ENCODE results near the gene TMCO4.
A peak's percentile ranks its signal among the peaks of the same experiment; 100 is the strongest.

TMCO4 gene

DNA sequence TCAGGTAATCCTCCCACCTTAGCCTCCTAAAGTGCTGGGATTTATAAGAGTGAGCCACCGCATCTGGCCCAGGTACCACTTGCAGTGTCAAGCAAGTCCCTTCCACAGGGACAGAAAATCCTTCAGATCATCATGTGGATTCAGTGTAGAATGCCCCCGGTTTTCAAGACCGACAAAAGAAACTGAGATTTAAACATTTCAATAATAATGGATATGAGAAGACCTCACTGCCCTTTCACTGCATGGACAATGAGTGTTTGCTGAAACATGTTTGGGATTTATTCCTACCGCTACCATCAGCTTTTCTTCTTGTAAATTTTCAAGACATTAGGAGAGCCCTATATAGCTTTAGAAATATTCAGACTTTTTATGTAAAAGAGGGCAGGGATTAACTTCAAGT, 93.6 kb downstream of the TMCO4 start:
- no peak overlapping the region for H2BK120ac ChIP-seq (ENCODE audit: insufficient read depth, low read length, poor library complexity)
- no peaks in the 10 kb centered on the region for H3K27me3 ChIP-seq (ENCODE audit: insufficient read depth, low read length)
- H3K23ac ChIP-seq (ENCODE audit: low read length): no peak overlapping the region
- H2AK5ac ChIP-seq (ENCODE audit: low read length): no peak overlapping the region
- H3K4ac ChIP-seq (ENCODE audit: low read depth, low read length): no peak overlapping the region
- no peak overlapping the region for H3K4me3 ChIP-seq (ENCODE audit: low read depth, low read length)
- H3K14ac ChIP-seq (ENCODE audit: low read length): no peak overlapping the region
- no CpG with 5 or more reads among the region's 4 CpGs for WGBS (ENCODE audit: extremely low coverage, insufficient coverage, insufficient read length)
- no peak overlapping the region for H3K9ac ChIP-seq (ENCODE audit: low read length)
- H3K79me2 ChIP-seq (ENCODE audit: control insufficient read depth, insufficient read depth, low read length, poor library complexity): no peaks in the 10 kb centered on the region
- H2AFZ ChIP-seq (ENCODE audit: insufficient read depth, low read length, poor library complexity): no peak overlapping the region
- no peak overlapping the region for H4K12ac ChIP-seq (ENCODE audit: low read depth, low read length)
- no peak overlapping the region for H4K91ac ChIP-seq (ENCODE audit: low read depth, low read length)
- H3K36me3 ChIP-seq (ENCODE audit: control insufficient read depth in 1 of 2, insufficient read depth in 2 of 2, low read length in 2 of 2): no peaks in the 10 kb centered on the region
- H3K79me1 ChIP-seq (ENCODE audit: low read length): no peaks in the 10 kb centered on the region
- H4K8ac ChIP-seq (ENCODE audit: low read depth, low read length): no peak overlapping the region
- H2BK12ac ChIP-seq (ENCODE audit: low read length): no peak overlapping the region
- H3K27ac ChIP-seq (ENCODE audit: low read depth, low read length): no peak overlapping the region
- H3K18ac ChIP-seq (ENCODE audit: low read length): no peak overlapping the region
- no peak overlapping the region for H3K4me2 ChIP-seq (ENCODE audit: low read length)
- no peak overlapping the region for H2BK5ac ChIP-seq (ENCODE audit: low read depth, low read length, poor library complexity)
- DNase-seq: no peak
- H3K4me1 ChIP-seq (ENCODE audit: control insufficient read depth in 1 of 2, insufficient read depth in 2 of 2, low read length in 2 of 2): peaks cover 3 to 4% of the 10 kb centered on the region in 2 experiments
- H3K9me3 ChIP-seq (ENCODE audit: insufficient read depth, low read depth, low read length): no peaks in the 10 kb centered on the region

DNA sequence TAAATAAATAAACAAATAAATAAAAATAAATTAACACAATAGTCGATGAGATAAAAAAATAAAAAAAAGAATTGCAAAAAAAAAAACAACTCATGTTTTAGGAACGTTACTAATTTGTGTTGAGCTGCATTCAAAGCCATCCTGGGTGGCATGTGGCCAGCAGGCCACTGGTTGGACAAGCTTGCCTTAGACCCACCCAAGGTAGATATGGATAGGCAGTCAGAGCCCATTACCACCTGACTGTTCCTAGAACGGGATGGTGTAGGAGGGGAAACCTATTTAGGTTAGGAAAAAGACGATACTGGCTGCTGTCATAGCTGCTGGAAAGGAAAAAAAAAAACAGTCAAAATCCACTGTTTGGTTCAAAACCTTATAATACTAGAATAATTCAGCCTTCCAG, 94.3 kb downstream of the TMCO4 start:
- no CpG with 5 or more reads among the region's 4 CpGs for WGBS (ENCODE audit: extremely low coverage, insufficient coverage, insufficient read length)
- H3K4ac ChIP-seq (ENCODE audit: low read depth, low read length): no peak overlapping the region

DNA sequence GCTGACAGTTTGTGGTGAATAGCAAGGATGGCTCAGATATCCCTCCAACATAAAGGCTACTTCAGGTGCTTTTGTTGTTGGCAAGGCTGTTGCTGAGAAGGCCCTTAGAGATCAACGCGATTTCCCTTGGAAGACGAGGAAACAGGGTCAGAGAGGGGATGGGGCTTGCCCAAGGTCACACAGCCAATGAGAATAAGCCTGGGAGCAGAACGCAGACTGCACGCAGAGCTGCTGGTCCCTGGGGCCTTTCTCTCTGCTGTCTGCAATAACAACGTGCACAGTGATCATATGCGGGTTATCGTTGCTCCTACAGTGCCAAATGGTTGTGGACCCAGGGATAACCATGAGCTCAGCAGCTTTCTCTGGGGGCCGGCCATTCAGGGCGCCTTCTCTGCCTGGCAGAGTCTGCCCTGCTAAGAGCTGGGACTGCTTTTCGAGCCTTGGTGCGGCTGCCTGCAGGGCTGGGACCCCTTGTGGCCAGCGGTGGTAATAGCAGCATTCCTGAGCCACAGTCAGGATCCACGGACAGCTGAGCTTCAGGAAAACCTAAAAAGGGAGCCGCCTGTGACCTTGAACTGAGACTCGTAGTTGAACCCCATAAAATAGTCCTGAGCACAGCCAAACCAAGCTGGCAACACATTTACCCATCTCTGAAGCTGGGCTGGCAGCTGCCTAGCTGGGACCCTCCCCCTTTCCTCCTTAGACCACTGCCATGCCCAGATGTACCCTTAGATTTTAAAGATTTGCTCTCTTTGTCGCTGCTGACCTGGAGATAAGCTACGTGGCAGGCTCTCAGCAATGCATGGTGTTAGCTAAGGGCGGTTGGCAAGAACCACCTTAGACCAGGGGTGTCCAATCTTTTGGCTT, 95.2 kb downstream of the TMCO4 start:
- Histone ChIP-seq H3K14ac (ENCODE audit: low read length) (no peak overlapping the region), H3K4me3 (ENCODE audit: low read depth, low read length) (no peak overlapping the region), H3K27ac (ENCODE audit: low read depth, low read length) (no peak overlapping the region), H2BK12ac (ENCODE audit: low read length) (no peak overlapping the region), H4K8ac (ENCODE audit: low read depth, low read length) (no peak overlapping the region), H3K4me2 (ENCODE audit: low read length) (peak overlapping the region; percentile 47), H3K23ac (ENCODE audit: low read length) (no peak overlapping the region), H4K12ac (ENCODE audit: low read depth, low read length) (no peak overlapping the region), H3K4ac (ENCODE audit: low read depth, low read length) (no peak overlapping the region), H3K18ac (ENCODE audit: low read length) (no peak overlapping the region), H3K27me3 (ENCODE audit: insufficient read depth, low read length) (no peaks in the 10 kb centered on the region), H3K79me1 (ENCODE audit: low read length) (no peaks in the 10 kb centered on the region), H3K9me3 (ENCODE audit: insufficient read depth, low read depth, low read length) (no peaks in the 10 kb centered on the region), H2AK5ac (ENCODE audit: low read length) (no peak overlapping the region), H3K4me1 (ENCODE audit: control insufficient read depth in 1 of 2, insufficient read depth in 2 of 2, low read length in 2 of 2) (peaks cover 3 to 4% of the 10 kb centered on the region in 2 experiments), H2BK120ac (ENCODE audit: insufficient read depth, low read length, poor library complexity) (no peak overlapping the region), H3K9ac (ENCODE audit: low read length) (no peak overlapping the region), H3K36me3 (ENCODE audit: control insufficient read depth in 1 of 2, insufficient read depth in 2 of 2, low read length in 2 of 2) (no peaks in the 10 kb centered on the region), H2BK5ac (ENCODE audit: low read depth, low read length, poor library complexity) (no peak overlapping the region), H4K91ac (ENCODE audit: low read depth, low read length) (no peak overlapping the region), H2AFZ (ENCODE audit: insufficient read depth, low read length, poor library complexity) (no peak overlapping the region), H3K79me2 (ENCODE audit: control insufficient read depth, insufficient read depth, low read length, poor library complexity) (no peaks in the 10 kb centered on the region)
- DNase-seq: peak; percentile 46 to 79
- WGBS (ENCODE audit: extremely low coverage, insufficient coverage, insufficient read length): no CpG with 5 or more reads among the region's 19 CpGs

More for the DNA sequence above, 94.3 kb downstream of the TMCO4 start:
- Histone ChIP-seq H3K23ac (ENCODE audit: low read length) (no peak overlapping the region), H4K8ac (ENCODE audit: low read depth, low read length) (no peak overlapping the region), H3K79me1 (ENCODE audit: low read length) (no peaks in the 10 kb centered on the region), H2BK12ac (ENCODE audit: low read length) (no peak overlapping the region), H2AK5ac (ENCODE audit: low read length) (no peak overlapping the region), H3K79me2 (ENCODE audit: control insufficient read depth, insufficient read depth, low read length, poor library complexity) (no peaks in the 10 kb centered on the region), H3K9me3 (ENCODE audit: insufficient read depth, low read depth, low read length) (no peaks in the 10 kb centered on the region), H3K9ac (ENCODE audit: low read length) (no peak overlapping the region), H2AFZ (ENCODE audit: insufficient read depth, low read length, poor library complexity) (no peak overlapping the region), H3K14ac (ENCODE audit: low read length) (no peak overlapping the region), H3K4me3 (ENCODE audit: low read depth, low read length) (no peak overlapping the region), H3K4me2 (ENCODE audit: low read length) (no peak overlapping the region), H3K27ac (ENCODE audit: low read depth, low read length) (no peak overlapping the region), H2BK5ac (ENCODE audit: low read depth, low read length, poor library complexity) (no peak overlapping the region), H3K27me3 (ENCODE audit: insufficient read depth, low read length) (no peaks in the 10 kb centered on the region), H3K18ac (ENCODE audit: low read length) (no peak overlapping the region), H2BK120ac (ENCODE audit: insufficient read depth, low read length, poor library complexity) (no peak overlapping the region), H3K4me1 (ENCODE audit: control insufficient read depth in 1 of 2, insufficient read depth in 2 of 2, low read length in 2 of 2) (peaks cover 3 to 4% of the 10 kb centered on the region in 2 experiments), H4K12ac (ENCODE audit: low read depth, low read length) (no peak overlapping the region), H3K36me3 (ENCODE audit: control insufficient read depth in 1 of 2, insufficient read depth in 2 of 2, low read length in 2 of 2) (no peaks in the 10 kb centered on the region), H4K91ac (ENCODE audit: low read depth, low read length) (no peak overlapping the region)
- no peak for DNase-seq

DNA sequence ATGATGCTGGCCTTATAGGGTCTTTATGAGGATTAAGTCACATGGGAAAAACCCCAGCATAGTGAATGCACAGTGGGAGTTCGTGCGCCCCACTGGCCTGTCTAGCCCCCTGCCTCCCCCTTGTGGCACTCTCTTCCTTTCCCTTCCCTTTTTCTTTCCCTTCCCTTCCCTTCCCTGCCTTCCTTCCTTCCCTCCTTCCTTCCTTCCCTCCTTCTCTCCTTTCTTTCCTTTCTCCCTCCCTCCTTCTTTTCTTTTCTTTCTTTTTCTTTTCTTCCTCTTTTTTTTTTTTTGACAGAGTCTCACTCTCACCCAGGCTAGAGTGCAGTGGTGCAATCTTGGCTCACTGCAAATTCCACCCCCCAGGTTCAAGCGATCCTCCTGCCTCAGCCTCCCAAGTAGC, 96.4 kb downstream of the TMCO4 start:
- H3K36me3 ChIP-seq (ENCODE audit: control insufficient read depth in 1 of 2, insufficient read depth in 2 of 2, low read length in 2 of 2): no peaks in the 10 kb centered on the region
- no peak overlapping the region for H3K4ac ChIP-seq (ENCODE audit: low read depth, low read length)
- no peak overlapping the region for H4K8ac ChIP-seq (ENCODE audit: low read depth, low read length)
- DNase-seq: no peak
- no peak overlapping the region for H2BK120ac ChIP-seq (ENCODE audit: insufficient read depth, low read length, poor library complexity)
- no peak overlapping the region for H2BK5ac ChIP-seq (ENCODE audit: low read depth, low read length, poor library complexity)
- WGBS (ENCODE audit: extremely low coverage, insufficient coverage, insufficient read length): no CpG with 5 or more reads among the region's 3 CpGs
- H3K23ac ChIP-seq (ENCODE audit: low read length): no peak overlapping the region
- no peak overlapping the region for H2AFZ ChIP-seq (ENCODE audit: insufficient read depth, low read length, poor library complexity)
- no peaks in the 10 kb centered on the region for H3K27me3 ChIP-seq (ENCODE audit: insufficient read depth, low read length)
- H3K79me1 ChIP-seq (ENCODE audit: low read length): no peaks in the 10 kb centered on the region
- no peak overlapping the region for H3K4me3 ChIP-seq (ENCODE audit: low read depth, low read length)
- no peaks in the 10 kb centered on the region for H3K79me2 ChIP-seq (ENCODE audit: control insufficient read depth, insufficient read depth, low read length, poor library complexity)
- H4K91ac ChIP-seq (ENCODE audit: low read depth, low read length): no peak overlapping the region
- no peak overlapping the region for H4K12ac ChIP-seq (ENCODE audit: low read depth, low read length)
- no peaks in the 10 kb centered on the region for H3K9me3 ChIP-seq (ENCODE audit: insufficient read depth, low read depth, low read length)
- no peak overlapping the region for H3K4me2 ChIP-seq (ENCODE audit: low read length)
- no peak overlapping the region for H3K14ac ChIP-seq (ENCODE audit: low read length)
- H2BK12ac ChIP-seq (ENCODE audit: low read length): no peak overlapping the region
- H3K4me1 ChIP-seq (ENCODE audit: control insufficient read depth in 1 of 2, insufficient read depth in 2 of 2, low read length in 2 of 2): peaks cover 3 to 4% of the 10 kb centered on the region in 2 experiments
- H3K18ac ChIP-seq (ENCODE audit: low read length): no peak overlapping the region
- no peak overlapping the region for H3K27ac ChIP-seq (ENCODE audit: low read depth, low read length)
- no peak overlapping the region for H2AK5ac ChIP-seq (ENCODE audit: low read length)
- no peak overlapping the region for H3K9ac ChIP-seq (ENCODE audit: low read length)
